Upper lobe of right lung (tissue), 1 donor: ENCODE results near the gene UBR7. TPM values are rescaled to one million over a fixed set of nuclear protein-coding genes. Genes with fewer than 3 reads are reported as not detected.

Experiments
- ATAC-seq: fragments of 200-7000 bp; cut with Tn5 transposase; one replicate; pipeline ENCODE4 v1.9.1; 2020; ENCODE audit warnings: mild to moderate bottlenecking, moderate library complexity
- DNase-seq: peaks from one replicate; pipeline ENCODE4 v3.0.0-alpha.2; 2020
- H3K27ac ChIP-seq: fragments of 200-600 bp; one replicate; pipeline ENCODE4 v1.8.0; 2022
- H3K27me3 ChIP-seq: fragments of 200-600 bp; one replicate; pipeline ENCODE4 v1.8.0; 2022; ENCODE audit warnings: mild to moderate bottlenecking
- H3K36me3 ChIP-seq: fragments of 200-600 bp; one replicate; pipeline ENCODE4 v1.8.0; 2022
- H3K4me1 ChIP-seq: fragments of 200-600 bp; one replicate; pipeline ENCODE4 v1.8.0; 2022
- H3K4me3 ChIP-seq: fragments of 200-600 bp; one replicate; pipeline ENCODE4 v1.8.0; 2022; ENCODE audit warnings: mild to moderate bottlenecking
- H3K9me3 ChIP-seq: fragments of 200-600 bp; one replicate; pipeline ENCODE4 v1.8.0; 2022
- intact Hi-C: fragments of 100-400 bp; cut with DNase I; formaldehyde crosslinking; loops from one replicate; pipeline ENCODE4 v1.11.0; 2022
- total RNA-seq: library from RNA; stranded (reverse); fragmentation: NEBNext Ultra II Directional; extraction: Animal tissue kit (Norgen Biotek cat#: 25700); gene quantifications from one replicate; pipeline ENCODE4 v1.2.1, GENCODE V29; 2021
- TF ChIP-seq, protein P1 (sequence below): fragments of 200-600 bp; IDR thresholded peaks from one replicate; pipeline ENCODE4 v1.8.0; 2022; ENCODE audit warnings: antibody characterized with exemption
- donor health status: DM: no; HTN: yes; CAD: no; lungs with severe emphysema.

UBR7 gene
- total RNA-seq, 1 donor from 2014 or later: 13.8 TPM

DNA sequence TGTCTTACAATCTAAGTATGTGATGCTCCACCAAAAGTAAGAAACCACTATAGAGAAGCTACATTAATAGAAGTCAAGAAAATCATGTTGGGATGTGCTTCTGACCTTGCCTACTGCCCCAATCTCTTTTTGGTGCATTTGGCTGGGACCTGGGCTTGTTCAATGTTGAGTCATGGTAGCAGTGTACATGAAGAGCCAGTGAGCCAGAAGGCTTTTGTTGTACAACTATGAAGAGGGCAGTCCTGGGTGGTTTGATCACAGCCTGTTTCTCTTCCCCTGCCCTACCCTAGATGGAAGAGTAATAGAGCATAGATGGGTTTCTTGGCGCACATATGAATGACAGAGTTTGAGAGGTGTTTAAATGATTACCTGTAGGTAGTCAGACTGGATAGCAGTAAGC is 56.4 kb downstream of the UBR7 start:
- Histone ChIP-seq H3K27ac (no peak overlapping the region), H3K27me3 (no peaks in the 10 kb centered on the region), H3K9me3 (no peaks in the 10 kb centered on the region), H3K36me3 (peaks cover 42% of the 10 kb centered on the region), H3K4me1 (no peaks in the 10 kb centered on the region), H3K4me3 (no peak overlapping the region)
- no peak for ATAC-seq
- TF ChIP-seq, protein P1, sequence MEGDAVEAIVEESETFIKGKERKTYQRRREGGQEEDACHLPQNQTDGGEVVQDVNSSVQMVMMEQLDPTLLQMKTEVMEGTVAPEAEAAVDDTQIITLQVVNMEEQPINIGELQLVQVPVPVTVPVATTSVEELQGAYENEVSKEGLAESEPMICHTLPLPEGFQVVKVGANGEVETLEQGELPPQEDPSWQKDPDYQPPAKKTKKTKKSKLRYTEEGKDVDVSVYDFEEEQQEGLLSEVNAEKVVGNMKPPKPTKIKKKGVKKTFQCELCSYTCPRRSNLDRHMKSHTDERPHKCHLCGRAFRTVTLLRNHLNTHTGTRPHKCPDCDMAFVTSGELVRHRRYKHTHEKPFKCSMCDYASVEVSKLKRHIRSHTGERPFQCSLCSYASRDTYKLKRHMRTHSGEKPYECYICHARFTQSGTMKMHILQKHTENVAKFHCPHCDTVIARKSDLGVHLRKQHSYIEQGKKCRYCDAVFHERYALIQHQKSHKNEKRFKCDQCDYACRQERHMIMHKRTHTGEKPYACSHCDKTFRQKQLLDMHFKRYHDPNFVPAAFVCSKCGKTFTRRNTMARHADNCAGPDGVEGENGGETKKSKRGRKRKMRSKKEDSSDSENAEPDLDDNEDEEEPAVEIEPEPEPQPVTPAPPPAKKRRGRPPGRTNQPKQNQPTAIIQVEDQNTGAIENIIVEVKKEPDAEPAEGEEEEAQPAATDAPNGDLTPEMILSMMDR: no peak
- intact Hi-C loops: no loop called here
- no peak for DNase-seq

GRCh38 chr14:93266127-93266526 is 59.1 kb downstream of the UBR7 start:
- Histone ChIP-seq H3K4me1 (no peaks in the 10 kb centered on the region), H3K27me3 (no peaks in the 10 kb centered on the region), H3K36me3 (peaks cover 24% of the 10 kb centered on the region), H3K27ac (no peak overlapping the region), H3K9me3 (no peaks in the 10 kb centered on the region), H3K4me3 (no peak overlapping the region)
- TF ChIP-seq, protein P1: no peak
- intact Hi-C loops: no loop called here
- ATAC-seq (no peak), DNase-seq (no peak)

DNA sequence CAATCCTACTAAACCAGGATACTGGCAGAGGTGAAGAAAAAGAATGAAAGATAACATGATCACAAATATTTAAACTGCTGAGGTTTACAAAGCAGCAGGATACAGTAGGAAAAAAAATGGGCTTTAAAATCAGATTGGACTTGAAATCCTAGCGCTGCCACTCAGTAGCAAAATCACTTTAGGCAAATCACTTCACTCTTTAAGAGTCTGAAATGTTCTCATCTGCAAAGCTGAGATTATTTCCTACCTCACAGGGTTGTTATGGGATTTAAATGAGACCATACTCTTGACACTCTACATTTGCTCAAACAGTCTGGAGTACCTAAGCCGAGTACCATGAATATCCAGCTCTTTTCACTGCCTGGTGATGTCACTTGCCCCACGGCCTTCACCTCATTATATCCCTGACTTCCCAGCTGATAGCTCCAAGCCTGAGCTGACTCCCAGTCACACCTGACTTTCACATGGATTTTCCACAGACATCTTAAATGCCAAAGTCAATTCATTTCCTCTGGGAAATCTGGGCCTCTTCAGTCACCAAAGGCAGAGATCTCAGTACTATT is 60.2 kb downstream of the UBR7 start:
- peaks cover 14% of the 10 kb centered on the region for H3K36me3 ChIP-seq
- H3K4me1 ChIP-seq: no peaks in the 10 kb centered on the region
- TF ChIP-seq, protein P1: no peak
- no peaks in the 10 kb centered on the region for H3K27me3 ChIP-seq
- no peak overlapping the region for H3K27ac ChIP-seq
- DNase-seq: no peak
- intact Hi-C loops: no loop called here
- H3K9me3 ChIP-seq: no peaks in the 10 kb centered on the region
- no peak overlapping the region for H3K4me3 ChIP-seq
- ATAC-seq: peak; percentile 63

- H3K27ac ChIP-seq: no peak overlapping the region
- no peak for ATAC-seq
- no peaks in the 10 kb centered on the region for H3K9me3 ChIP-seq
- TF ChIP-seq, protein P1: no peak
- no peaks in the 10 kb centered on the region for H3K27me3 ChIP-seq
- peaks cover 5% of the 10 kb centered on the region for H3K36me3 ChIP-seq
- DNase-seq: no peak
- no peak overlapping the region for H3K4me3 ChIP-seq
- intact Hi-C loops: no loop called here
- no peaks in the 10 kb centered on the region for H3K4me1 ChIP-seq
Observed at GRCh38 chr14:93268406-93268805, 61.4 kb downstream of the UBR7 start.

GRCh38 chr14:93269341-93270068 is 62.4 kb downstream of the UBR7 start:
- H3K4me3 ChIP-seq: no peak overlapping the region
- TF ChIP-seq, protein P1: no peak
- no peaks in the 10 kb centered on the region for H3K27me3 ChIP-seq
- no peak overlapping the region for H3K27ac ChIP-seq
- intact Hi-C loops: no loop called here
- H3K36me3 ChIP-seq: peaks cover 5% of the 10 kb centered on the region
- no peaks in the 10 kb centered on the region for H3K9me3 ChIP-seq
- DNase-seq (no peak), ATAC-seq (peak; percentile 62)
- H3K4me1 ChIP-seq: no peaks in the 10 kb centered on the region
